Right lobe of liver (tissue), 6 donors: ENCODE results near the gene TGM3. TPM values are rescaled to one million over a fixed set of nuclear protein-coding genes. Genes with fewer than 3 reads are reported as not detected.

Experiments
- ATAC-seq, 4 donors: fragments of 200-7000 bp; cut with Tn5 transposase; one replicate each; pipeline ENCODE4 v1.9.1; 2020; ENCODE audit warnings: mild to moderate bottlenecking in 4 of 4, moderate library complexity in 4 of 4
- DNase-seq, 3 donors: peaks; one replicate each; pipeline ENCODE4 v3.0.0-alpha.2; 2020
- H3K27ac ChIP-seq, 3 donors: fragments of 200-600 bp; one replicate each; pipeline ENCODE4 v1.8.0; 2022
- H3K27me3 ChIP-seq, 2 donors: fragments of 200-600 bp; one replicate each; pipeline ENCODE4 v1.8.0; 2022
- H3K36me3 ChIP-seq, 4 donors: fragments of 200-600 bp; sonication (generic) in 1 of 4; one replicate each; pipeline versions ENCODE4 v1.5.1 to v1.8.0; 2017 to 2022; ENCODE audit warnings: control low read depth in 1 of 4
- H3K4me1 ChIP-seq, 4 donors: fragments of 200-600 bp; sonication (generic) in 1 of 4; one replicate each; pipeline versions ENCODE4 v1.5.1 to v1.8.0; 2017 to 2022; ENCODE audit warnings: control low read depth in 1 of 4
- H3K4me3 ChIP-seq, 3 donors: fragments of 200-600 bp; one replicate each; pipeline ENCODE4 v1.8.0; 2022
- H3K9me3 ChIP-seq, 4 donors: fragments of 200-600 bp; sonication (generic) in 1 of 4; one replicate each; pipeline versions ENCODE4 v1.5.1 to v1.8.0; 2017 to 2022; ENCODE audit warnings: control low read depth in 1 of 4
- CTCF ChIP-seq, 4 donors: fragments of 200-600 bp in 3 of 4; fragments of 450-650 bp in 1 of 4; IDR thresholded peaks; one replicate each; pipeline versions ENCODE4 v1.5.1 to v1.8.0; 2016 to 2022; ENCODE audit warnings: antibody characterized with exemption in 4 of 4, mild to moderate bottlenecking in 2 of 4
- POLR2A ChIP-seq: fragments of 450-650 bp; IDR thresholded peaks from one replicate; pipeline ENCODE4 v1.6.1; 2017; ENCODE audit warnings: antibody characterized with exemption, mild to moderate bottlenecking
- WGBS: methylation state at CpG from one replicate; pipeline ENCODE4 v1.1.6; 2018; ENCODE audit warnings: low coverage, low lambda C conversion rate; ENCODE audit not compliant: insufficient coverage; ENCODE audit errors: missing lambda C conversion rate; 5-methylcytosine and 5-hydroxymethylcytosine counted together
- intact Hi-C, 2 donors: fragments of 100-400 bp; cut with DNase I; formaldehyde crosslinking; loops; one replicate each; pipeline versions ENCODE4 v1.11.2 to v1.14.1; 2022
- total RNA-seq, 6 experiments: library from RNA; depleted of rRNA in 2 of 6; stranded (reverse); fragments of >200 nt in 2 of 6; fragmentation: NEBNext Ultra II Directional in 3 of 6; extraction: Animal tissue kit (Norgen Biotek cat#: 25700) in 3 of 6; gene quantifications; one replicate each; pipeline versions ENCODE4 v1.1.0 to v1.2.4, GENCODE V29; 2016 to 2023
- donor health status: DM: no; HTN: yes; CAD: no.
- donor health status: DM: no; HTN: no; CAD: no.
- donor health status: DM: no; HTN: no; CAD: no.
- donor health status: DM: no; HTN: yes; CAD: no.
- donor health status: DM: no; HTN: yes; CAD: no.

The TGM3 gene
- total RNA-seq, 6 experiments from 2014 or later: 0.15 to 3.0 (median 0.30) TPM; not detected in 2

DNA sequence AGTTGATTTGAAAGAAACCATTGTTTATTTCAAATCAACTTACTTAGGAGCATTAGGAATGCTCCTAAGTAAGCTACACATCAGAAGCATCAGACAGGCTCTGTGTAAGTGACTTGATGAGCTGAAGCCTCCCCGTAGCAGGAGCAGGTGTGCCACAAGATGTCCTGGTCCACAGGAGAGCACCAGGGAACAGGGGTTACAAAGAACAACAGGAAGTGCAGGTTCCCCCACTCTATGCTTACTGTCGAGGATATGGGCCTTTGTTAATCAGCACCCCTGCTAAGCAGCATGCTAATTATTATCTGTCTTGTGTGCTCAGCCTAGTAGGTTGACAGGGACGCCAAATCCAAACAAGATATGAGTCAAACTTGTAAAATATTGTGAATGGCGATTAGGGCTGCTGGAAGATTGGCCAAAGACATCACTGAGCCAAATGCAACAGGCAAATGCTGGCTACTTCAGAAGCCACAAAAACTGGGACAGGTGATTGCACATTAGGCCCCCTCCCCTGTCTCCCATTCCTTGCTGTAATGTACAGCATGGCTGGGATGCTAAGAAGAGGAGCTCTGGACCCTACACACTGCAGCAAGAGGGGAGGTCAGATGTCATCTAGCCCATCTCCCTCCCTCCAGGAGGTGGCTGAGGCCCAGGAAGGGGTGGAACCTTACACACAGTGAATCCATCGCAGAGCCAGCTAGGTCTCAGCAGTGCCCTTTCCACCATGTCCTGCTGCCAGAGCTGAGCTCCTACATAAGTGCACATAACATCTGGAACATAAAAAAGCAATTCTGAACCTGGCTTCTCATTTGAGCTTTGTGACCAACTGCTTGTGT lies 939 bp downstream of the TGM3 start:
- intact Hi-C loops: no loop called here
- no peak for TF ChIP-seq POLR2A
- no peak for TF ChIP-seq CTCF (IDR thresholded peaks at IDR 0.05)
- H3K4me3 ChIP-seq: no peak overlapping the region
- H3K9me3 ChIP-seq: no peaks in the 10 kb centered on the region
- 61% methylated on average over 4 of the region's 5 CpGs for WGBS
- peaks cover 0 to 37% (median 18%) of the 10 kb centered on the region in 4 donors for H3K4me1 ChIP-seq
- no peaks in the 10 kb centered on the region for H3K27me3 ChIP-seq
- DNase-seq (no peak), ATAC-seq (no peak)
- H3K27ac ChIP-seq: no peak overlapping the region
- H3K36me3 ChIP-seq: no peaks in the 10 kb centered on the region

GRCh38 chr20:2297357-2297728 lies 1.5 kb downstream of the TGM3 start:
- Histone ChIP-seq H3K4me1 (peaks cover 0 to 44% (median 21%) of the 10 kb centered on the region in 4 donors), H3K4me3 (no peak overlapping the region), H3K27ac (no peak overlapping the region), H3K27me3 (no peaks in the 10 kb centered on the region), H3K36me3 (no peaks in the 10 kb centered on the region), H3K9me3 (no peaks in the 10 kb centered on the region)
- no peak for ATAC-seq
- WGBS: 48% methylated on average over 3 of the region's 7 CpGs
- TF ChIP-seq CTCF (IDR thresholded peaks at IDR 0.05): no peak
- TF ChIP-seq POLR2A: no peak
- intact Hi-C loops: no loop called here
- DNase-seq: no peak

- Histone ChIP-seq H3K4me1 (peaks cover 0 to 51% (median 25%) of the 10 kb centered on the region in 4 donors), H3K36me3 (no peaks in the 10 kb centered on the region), H3K9me3 (no peaks in the 10 kb centered on the region), H3K27ac (peak overlapping the region in 1 of 3 donors; percentile 54), H3K27me3 (no peaks in the 10 kb centered on the region), H3K4me3 (no peak overlapping the region)
- 100% methylated on average over 1 of the region's 2 CpGs for WGBS
- DNase-seq (no peak), ATAC-seq (no peak)
- intact Hi-C loops: no loop called here
- no peak for TF ChIP-seq CTCF (IDR thresholded peaks at IDR 0.05)
- TF ChIP-seq POLR2A: no peak
These were observed 2.3 kb downstream of the TGM3 start for GRCh38 chr20:2298116-2298515.

DNA sequence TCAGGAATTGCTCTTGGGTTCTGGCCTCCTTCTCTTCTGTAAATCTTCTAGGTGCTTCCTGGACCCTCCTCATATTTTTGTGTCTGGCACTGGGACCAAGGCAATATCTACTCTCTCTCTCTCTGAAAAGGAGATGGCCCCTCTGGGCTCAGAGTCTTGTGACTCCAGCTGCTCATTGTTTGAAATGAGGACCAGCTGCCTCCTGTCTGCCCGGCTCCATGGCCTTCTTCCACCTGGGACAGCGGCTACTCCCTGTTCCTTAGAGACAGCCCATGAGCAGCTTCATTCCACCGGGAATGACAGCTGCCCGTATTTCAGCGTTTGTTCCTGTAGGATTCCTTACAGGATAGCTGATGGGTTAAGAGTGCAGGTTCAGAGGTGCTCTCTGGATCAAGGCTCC lies 2.9 kb downstream of the TGM3 start:
- H3K27me3 ChIP-seq: no peaks in the 10 kb centered on the region

GRCh38 chr20:2299301-2299700 lies 3.5 kb downstream of the TGM3 start:
- no peak overlapping the region for H3K4me3 ChIP-seq
- ATAC-seq (peak; percentile 68 to 85 (median 76)), DNase-seq (peak; percentile 87 to 96 (median 95))
- peak overlapping the region; percentile 59 to 85 (median 83) for H3K27ac ChIP-seq
- intact Hi-C loops: no loop called here
- H3K9me3 ChIP-seq: no peaks in the 10 kb centered on the region
- H3K27me3 ChIP-seq: no peaks in the 10 kb centered on the region
- TF ChIP-seq POLR2A: peak; percentile 36
- no peak for TF ChIP-seq CTCF (IDR thresholded peaks at IDR 0.05)
- 20% methylated on average over 7 of the region's 9 CpGs for WGBS
- no peaks in the 10 kb centered on the region for H3K36me3 ChIP-seq
- H3K4me1 ChIP-seq: peaks cover 0 to 61% (median 31%) of the 10 kb centered on the region in 4 donors

More for the DNA sequence above, 2.9 kb downstream of the TGM3 start:
- TF ChIP-seq POLR2A: no peak
- no peak for ATAC-seq
- DNase-seq: no peak
- WGBS: 100% methylated on average over 2 of the region's 5 CpGs
- Histone ChIP-seq H3K36me3 (no peaks in the 10 kb centered on the region), H3K9me3 (no peaks in the 10 kb centered on the region), H3K4me3 (no peak overlapping the region), H3K4me1 (peaks cover 0 to 56% (median 28%) of the 10 kb centered on the region in 4 donors), H3K27ac (peak overlapping the region in 2 of 3 donors; percentile 54 to 85)
- intact Hi-C loops: no loop called here
